ENCODE data around the gene FRG2C. TPM values are rescaled to one million over a fixed set of nuclear protein-coding genes. Genes with fewer than 3 reads are reported as not detected.
A peak's percentile ranks its signal among the peaks of the same experiment; 100 is the strongest.
"Not testable (repeated sequence)": the region's sequence is repeated elsewhere in the genome, so short reads cannot be mapped to it uniquely, and the experiment has no call there.

FRG2C gene
- total RNA-seq, 1 donor from 2014 or later, result not detected

DNA sequence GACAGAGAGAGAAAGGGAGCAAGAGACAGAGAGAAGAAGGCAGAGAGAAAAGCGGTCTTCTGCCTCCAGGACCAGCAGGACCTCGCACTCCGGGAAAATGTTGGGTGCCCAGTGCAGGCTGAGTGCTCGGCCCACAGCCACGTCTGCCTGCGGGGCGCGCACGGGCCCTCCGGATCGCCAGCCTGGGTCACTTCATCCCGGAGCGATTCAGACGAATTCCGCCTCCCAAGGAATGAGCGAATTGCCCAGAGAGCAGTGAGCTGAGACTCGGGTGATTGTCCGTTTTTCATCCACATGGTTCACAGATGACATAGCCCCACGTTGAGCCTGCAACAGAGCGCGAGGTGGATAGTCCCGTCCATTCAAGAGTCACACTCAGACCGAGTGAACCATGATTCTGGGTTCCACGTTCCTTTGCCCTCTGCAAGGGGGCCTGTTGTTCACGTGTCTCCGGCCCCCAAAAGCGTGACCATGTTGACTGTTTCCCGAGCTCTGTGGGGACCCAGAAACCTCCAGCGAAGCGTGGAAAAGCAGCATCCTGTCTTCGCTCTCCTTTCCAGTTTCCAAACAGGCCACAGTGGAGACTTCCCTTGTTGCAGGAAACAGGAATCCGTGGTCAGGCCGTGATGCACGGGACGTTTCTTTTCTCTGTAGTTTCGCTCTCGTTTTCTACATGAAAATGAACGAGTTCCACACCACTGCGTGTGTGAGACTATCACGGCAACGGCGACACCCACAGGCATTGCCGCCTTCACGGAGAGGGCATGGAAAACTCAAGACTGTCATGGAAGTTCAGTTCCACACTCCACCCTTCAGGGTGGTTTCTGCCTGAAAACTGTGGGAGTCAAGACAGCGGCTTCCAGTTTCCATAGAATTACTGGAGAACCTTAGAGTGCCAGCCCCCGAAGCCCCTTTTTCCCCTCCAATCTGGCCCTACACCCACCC is 3.9 kb downstream of the FRG2C start:
- intact Hi-C loops (cut with micrococcal nuclease); DNase-seq; ATAC-seq: not testable (repeated sequence)

DNA sequence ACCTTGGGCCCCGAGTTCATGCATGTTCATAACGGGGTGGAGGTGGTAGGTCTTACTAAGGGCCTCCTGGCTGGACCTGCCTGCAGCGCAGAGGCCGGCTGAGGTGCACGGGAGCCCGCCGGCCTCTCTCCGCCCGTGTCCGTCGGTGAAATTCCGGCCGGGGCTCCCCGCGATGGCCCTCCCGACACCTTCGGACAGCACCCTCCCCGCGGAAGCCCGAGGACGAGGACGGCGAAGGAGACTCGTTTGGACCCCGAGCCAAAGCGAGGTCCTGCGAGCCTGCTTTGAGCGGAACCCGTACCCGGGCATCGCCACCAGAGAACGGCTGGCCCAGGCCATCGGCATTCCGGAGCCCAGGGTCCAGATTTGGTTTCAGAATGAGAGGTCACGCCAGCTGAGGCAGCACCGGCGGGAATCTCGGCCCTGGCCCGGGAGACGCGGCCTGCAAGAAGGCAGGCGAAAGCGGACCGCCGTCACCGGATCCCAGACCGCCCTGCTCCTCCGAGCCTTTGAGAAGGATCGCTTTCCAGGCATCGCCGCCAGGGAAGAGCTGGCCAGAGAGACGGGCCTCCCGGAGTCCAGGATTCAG is 4.7 kb downstream of the FRG2C start:
- intact Hi-C loops (cut with micrococcal nuclease), result not testable (repeated sequence)
- ATAC-seq (peak; percentile 75), DNase-seq (peak; percentile 82)

DNA sequence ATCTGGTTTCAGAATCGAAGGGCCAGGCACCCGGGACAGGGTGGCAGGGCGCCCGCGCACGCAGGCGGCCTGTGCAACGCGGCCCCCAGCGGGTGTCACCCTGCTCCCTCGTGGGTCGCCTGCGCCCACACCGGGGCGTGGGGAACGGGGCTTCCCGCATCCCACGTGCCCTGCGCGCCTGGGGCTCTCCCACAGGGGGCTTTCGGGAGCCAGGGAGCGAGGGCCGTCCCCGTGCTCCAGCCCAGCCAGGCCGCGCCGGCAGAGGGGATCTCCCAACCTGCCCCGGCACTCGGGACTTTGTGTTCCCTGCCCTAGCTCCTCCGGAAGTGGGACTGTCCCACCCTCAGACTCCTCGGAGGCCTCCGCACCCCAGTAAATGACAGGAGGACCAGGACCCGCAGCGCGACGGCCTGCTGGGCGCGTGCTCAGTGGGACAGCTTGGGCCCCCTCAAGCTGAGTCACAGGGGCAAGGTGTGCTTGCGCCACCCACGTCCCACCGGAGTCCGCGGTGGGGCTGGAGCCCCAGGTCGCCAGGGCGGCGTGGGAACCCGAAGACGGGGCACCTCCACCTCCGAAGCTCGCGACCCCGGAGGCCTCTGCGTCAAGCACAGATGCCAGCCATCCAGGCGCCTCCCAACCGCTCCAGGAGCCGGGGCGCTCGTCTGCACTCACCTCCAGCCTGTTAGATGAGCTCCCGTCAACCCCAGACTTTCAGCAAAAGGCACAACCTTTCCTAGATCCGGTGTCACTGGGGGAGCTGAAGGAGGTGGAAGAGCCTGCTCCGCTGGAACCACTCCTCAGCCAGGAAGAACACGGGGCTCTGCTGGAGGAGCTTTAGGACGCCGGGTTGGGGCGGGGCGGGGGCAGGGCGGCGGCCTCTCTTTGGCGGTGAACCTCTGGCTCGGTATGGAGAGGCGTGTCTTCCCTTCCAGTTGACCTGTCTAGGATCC is 5.5 kb downstream of the FRG2C start:
- intact Hi-C loops (cut with micrococcal nuclease), result not testable (repeated sequence)
- DNase-seq (peak; percentile 66), ATAC-seq (peak; percentile 62)

DNA sequence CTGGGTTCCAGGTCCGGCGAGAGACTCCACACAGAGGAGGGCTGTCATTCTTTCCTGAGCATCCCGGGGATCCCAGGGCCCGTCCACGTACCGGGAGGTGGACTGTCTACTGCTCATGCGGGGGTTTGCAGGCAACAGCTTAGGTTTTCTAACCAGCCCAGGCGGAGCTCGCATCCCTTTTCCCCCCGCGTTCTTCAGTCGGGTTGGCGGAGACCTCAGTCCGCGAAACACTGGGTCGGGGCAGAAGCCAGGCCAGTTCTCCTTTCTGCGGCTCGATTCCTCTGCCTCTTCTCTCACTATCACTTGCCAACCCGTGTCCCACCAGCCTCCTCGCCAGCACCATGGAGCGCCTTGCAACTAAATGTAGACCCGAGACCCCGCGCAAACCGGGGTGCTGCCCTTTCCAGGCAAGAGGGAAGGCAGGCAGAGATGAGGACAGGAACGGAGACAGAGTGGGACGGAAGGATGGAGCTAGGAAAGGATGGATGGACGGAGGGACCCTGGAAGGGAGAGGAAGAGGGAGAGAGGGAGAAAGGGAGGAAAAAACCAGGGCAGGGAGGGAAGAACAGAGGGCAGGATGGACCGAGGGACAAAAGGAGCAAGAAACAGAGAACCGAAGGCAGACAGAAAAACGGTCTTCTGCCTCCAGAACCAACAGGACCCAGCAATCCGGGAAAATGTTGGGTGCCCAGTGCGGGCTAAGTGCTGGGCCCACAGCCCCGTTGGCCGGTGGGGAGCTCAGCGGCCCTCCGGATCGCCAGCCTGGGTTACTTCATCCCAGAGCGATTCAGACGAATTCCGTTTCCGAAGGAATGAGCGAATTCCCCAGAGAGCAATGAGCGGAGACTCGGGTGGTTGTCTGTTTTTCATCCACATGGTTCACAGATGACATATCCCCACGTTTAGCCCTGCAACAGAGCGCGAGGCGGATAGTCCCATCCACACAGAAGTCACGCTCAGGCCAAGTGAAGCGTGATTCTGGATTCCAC is 6.5 kb downstream of the FRG2C start:
- ATAC-seq; DNase-seq; intact Hi-C loops (cut with micrococcal nuclease): not testable (repeated sequence)

DNA sequence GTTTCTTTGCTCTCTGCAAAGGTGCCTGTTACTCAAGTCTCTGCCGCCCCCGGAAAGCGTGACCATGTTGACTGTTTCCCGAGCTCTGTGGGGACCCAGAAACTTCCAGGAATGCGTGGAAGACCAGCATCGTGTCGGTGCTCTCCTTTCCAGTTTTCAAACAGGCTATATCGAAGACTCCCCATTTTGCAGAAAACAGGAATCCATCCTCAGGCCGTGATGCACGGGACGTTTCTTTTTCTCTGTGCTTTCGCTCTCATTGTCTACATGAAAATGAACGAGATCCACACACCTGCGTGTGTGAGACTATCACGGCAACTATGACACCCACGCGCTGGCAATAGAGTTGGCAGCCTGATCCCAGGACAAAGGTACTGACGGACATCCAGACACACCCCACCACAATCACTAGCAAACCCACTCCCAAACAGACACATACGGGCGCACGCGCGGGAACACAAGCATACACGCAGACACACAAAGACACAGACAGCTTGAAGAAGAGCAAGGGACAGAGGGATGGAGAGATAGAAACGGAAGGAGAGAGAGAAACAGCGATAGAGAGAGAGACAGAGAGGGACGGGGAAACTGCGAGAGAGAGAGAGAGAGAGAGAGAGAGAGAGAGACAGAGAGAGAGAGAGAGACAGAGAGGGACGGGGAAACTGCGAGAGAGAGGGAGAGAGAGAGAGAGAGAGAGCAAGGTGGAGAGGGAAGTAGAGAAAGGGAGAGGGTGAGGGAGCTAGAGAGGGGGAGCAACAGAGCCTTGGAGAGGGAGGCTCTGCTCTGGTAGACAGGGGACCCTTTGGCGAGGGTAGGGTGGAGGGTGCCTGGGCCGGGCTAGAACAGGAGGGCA is 7.4 kb downstream of the FRG2C start:
- ATAC-seq; intact Hi-C loops (cut with micrococcal nuclease); DNase-seq: not testable (repeated sequence)

DNA sequence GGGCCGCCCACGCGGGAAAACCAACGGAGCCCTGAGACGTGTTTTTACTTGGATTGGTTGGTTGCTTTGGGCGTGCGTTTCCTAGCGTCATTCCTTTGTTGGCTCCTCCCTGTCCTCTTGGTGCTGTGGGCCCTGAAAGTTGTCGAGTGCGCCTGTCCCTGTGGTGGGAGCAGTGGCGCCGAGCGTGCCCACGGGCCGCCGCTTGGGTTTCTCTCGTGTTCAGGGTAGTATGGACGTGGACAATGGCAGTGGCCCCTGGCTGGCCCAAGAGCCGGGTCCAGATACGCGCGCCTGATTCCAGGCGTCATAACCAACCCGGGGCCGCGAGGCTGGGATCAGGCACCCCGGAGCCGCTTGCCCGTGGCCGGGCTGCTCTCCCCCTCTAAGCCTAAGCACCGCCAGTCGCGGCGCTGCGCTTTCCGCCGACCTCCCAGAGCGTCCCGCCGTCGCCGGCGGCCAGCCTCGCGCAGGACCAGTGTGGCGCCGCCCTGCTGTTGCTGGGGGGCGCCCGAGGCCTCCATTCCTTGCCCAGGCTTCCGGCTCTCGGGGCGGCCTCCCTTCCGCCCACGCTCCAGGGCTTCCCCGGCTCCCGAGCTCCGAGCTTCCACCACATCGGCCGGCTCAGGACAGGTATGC is 8.1 kb downstream of the FRG2C start:
- peak; percentile 23 for ATAC-seq
- intact Hi-C loops (cut with micrococcal nuclease), result not testable (repeated sequence)

DNA sequence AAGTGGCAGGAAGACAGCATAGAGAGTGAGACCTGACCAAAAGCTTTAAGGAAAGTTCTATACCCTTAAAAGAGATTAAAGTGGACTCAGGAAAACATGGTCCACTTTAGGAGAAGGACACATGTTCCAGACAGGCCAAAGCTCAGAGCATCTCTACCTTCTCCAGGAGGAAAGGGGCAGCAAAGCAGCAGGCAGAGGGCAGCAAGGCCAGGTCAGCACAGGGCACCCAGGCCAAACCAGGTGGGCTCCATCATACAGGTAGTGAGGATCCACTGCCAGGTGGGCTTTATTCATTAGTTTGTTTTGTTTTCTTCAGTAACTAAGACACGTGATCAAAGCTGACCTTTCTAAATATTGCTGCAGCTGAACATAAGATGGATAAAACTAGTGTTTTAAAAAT is 19.8 kb downstream of the FRG2C start:
- intact Hi-C loops (cut with micrococcal nuclease), result not testable (repeated sequence)

More for the DNA sequence above, 8.1 kb downstream of the FRG2C start:
- not testable (repeated sequence) for DNase-seq

DNA sequence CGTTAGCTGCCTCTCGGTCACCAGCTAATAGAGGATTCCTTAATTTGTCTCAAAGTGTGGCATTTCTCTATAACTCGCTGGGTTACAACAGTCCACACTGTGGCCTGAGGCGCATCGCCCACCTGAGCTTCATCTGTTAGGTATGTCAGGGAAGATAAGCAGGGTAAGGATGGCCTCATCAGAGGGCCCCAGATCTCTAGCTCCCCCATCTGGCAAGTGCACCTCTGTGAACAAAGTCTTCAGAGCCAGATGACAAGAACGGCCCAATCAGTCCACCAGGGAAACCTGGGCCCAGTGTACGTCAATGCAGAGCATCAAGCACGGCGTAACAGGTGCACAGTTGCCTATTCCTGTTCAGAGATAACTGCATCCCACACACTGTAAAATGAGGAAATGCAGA is 23.2 kb downstream of the FRG2C start:
- no peak for DNase-seq
- ATAC-seq, result no peak
- intact Hi-C loops (cut with micrococcal nuclease), result no loop called here

More for the DNA sequence above, 19.8 kb downstream of the FRG2C start:
- DNase-seq, ATAC-seq: not testable (repeated sequence)

DNA sequence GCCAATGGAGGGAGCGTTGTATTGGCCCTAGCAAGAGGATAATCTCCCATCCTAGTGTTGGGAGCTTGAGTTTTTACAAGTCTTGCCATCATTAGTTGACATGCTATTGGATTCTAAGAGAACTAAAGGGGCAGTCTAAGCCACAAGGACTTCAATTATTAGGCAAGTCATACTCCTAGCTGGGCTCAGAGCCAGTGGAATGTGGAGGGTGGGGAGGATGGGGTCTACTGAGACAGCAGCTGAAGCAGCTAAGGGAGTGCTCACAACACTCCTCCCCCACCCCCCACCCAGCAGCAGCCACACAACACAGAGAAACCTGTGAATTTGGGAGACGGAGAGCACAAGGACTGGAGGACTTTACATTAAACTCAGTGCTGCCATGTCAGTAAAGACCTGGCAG is 27.9 kb downstream of the FRG2C start:
- no peak for ATAC-seq
- no peak for DNase-seq
- intact Hi-C loops (cut with micrococcal nuclease), result no loop called here

Small RNA genes within 50 kb of the gene (microRNA-seq; reads per million reads assigned to microRNA genes)
- gene MIR1324 (ENCODE audit: borderline number of aligned reads), result not detected

Other genes with a start within 250 kb of the FRG2C start
- 7.7 TPM for gene ZNF717, start 121.2 kb downstream of the FRG2C start, total RNA-seq